HepG2 (cell line): ENCODE results near the gene PARP14. TPM values are rescaled to one million over a fixed set of nuclear protein-coding genes. Genes with fewer than 3 reads are reported as not detected.

Experiments
- ARID5B ChIP-seq: IDR thresholded peaks from 2 replicates; pipeline ENCODE4 v1.4.0; 2020; ENCODE audit warnings: mild to moderate bottlenecking, missing genetic modification reagents
- BHLHE40 ChIP-seq: IDR thresholded peaks from 2 replicates; pipeline ENCODE4 v1.6.1; 2011; ENCODE audit warnings: low read length, improper control_type of control experiment
- CEBPG ChIP-seq: IDR thresholded peaks from 2 replicates; pipeline ENCODE4 v1.6.1; 2016
- DNMT1 ChIP-seq: sonication (generic); formaldehyde crosslinking; IDR thresholded peaks from 2 replicates; pipeline ENCODE4 v1.5.1; 2020; ENCODE audit warnings: mild to moderate bottlenecking, missing genetic modification reagents
- GATAD1 ChIP-seq: IDR thresholded peaks from 2 replicates; pipeline ENCODE4 v1.6.1; 2016; ENCODE audit warnings: missing genetic modification reagents, missing compliant biosample characterization
- HNF4G ChIP-seq, 2 experiments: sonication (generic) in 1 of 2; formaldehyde crosslinking in 1 of 2; IDR thresholded peaks; 2 replicates each; pipeline versions ENCODE4 v1.4.0 to v1.6.1; 2011 to 2020; ENCODE audit warnings: borderline replicate concordance in 2 of 2, low read depth in 2 of 2, mild to moderate bottlenecking in 2 of 2, low read length in 1 of 2, missing genetic modification reagents in 1 of 2, moderate library complexity in 1 of 2
- JUNB ChIP-seq: sonication (generic); formaldehyde crosslinking; IDR thresholded peaks from 2 replicates; pipeline ENCODE4 v1.8.0; 2022; ENCODE audit warnings: missing genetic modification reagents, mild to moderate bottlenecking, borderline replicate concordance
- KLF6 ChIP-seq: IDR thresholded peaks from 2 replicates; pipeline ENCODE4 v1.8.0; 2016; ENCODE audit warnings: missing biosample characterization, missing genetic modification reagents
- REL ChIP-seq: sonication (generic); formaldehyde crosslinking; conservative IDR thresholded peaks from 2 replicates; pipeline ENCODE4 v1.8.0; 2022; ENCODE audit warnings: mild to moderate bottlenecking, missing genetic modification reagents, moderate library complexity
- REST ChIP-seq, 2 experiments: IDR thresholded peaks; 2 replicates each; pipeline ENCODE4 v1.6.1; 2011 to 2012; ENCODE audit warnings: low read length in 2 of 2, borderline replicate concordance in 1 of 2, low read depth in 1 of 2, mild to moderate bottlenecking in 1 of 2, moderate library complexity in 1 of 2
- SAP130 ChIP-seq: IDR thresholded peaks from 2 replicates; pipeline ENCODE4 v1.6.1; 2016; ENCODE audit warnings: low read depth
- SKI ChIP-seq: fragments of 450-650 bp; IDR thresholded peaks from one replicate; pipeline ENCODE4 v1.6.1; 2018; ENCODE audit warnings: mild to moderate bottlenecking; ENCODE audit not compliant: partially characterized antibody
- SNAI1 ChIP-seq: sonication (generic); formaldehyde crosslinking; IDR thresholded peaks from 2 replicates; pipeline ENCODE4 v1.5.0; 2020; ENCODE audit warnings: mild to moderate bottlenecking, missing genetic modification reagents, borderline replicate concordance
- TAF15 ChIP-seq: fragments of 200-400 bp; formaldehyde crosslinking; IDR thresholded peaks from one replicate; pipeline ENCODE4 v1.6.1; 2018; ENCODE audit warnings: mild to moderate bottlenecking, low read depth, low read length; ENCODE audit not compliant: poor library complexity, severe bottlenecking
- TGIF2 ChIP-seq: IDR thresholded peaks from 2 replicates; pipeline ENCODE4 v1.6.1; 2016; ENCODE audit warnings: control low read depth, missing compliant biosample characterization
- THAP11 ChIP-seq: IDR thresholded peaks from 2 replicates; pipeline ENCODE4 v1.6.1; 2016; ENCODE audit warnings: missing biosample characterization, missing genetic modification reagents
- ZNF30 ChIP-seq: sonication (generic); formaldehyde crosslinking; IDR thresholded peaks from 2 replicates; pipeline ENCODE4 v1.5.0; 2020; ENCODE audit warnings: mild to moderate bottlenecking, missing genetic modification reagents
- ZNF431 ChIP-seq: sonication (generic); formaldehyde crosslinking; IDR thresholded peaks from 2 replicates; pipeline ENCODE4 v1.9.0; 2022; ENCODE audit warnings: missing genetic modification reagents, low read depth, mild to moderate bottlenecking, borderline replicate concordance
- ZNF512 ChIP-seq: sonication (generic); formaldehyde crosslinking; IDR thresholded peaks from 2 replicates; pipeline ENCODE4 v1.4.0; 2020; ENCODE audit warnings: mild to moderate bottlenecking, missing genetic modification reagents
- ZNF530 ChIP-seq: sonication (generic); formaldehyde crosslinking; IDR thresholded peaks from 2 replicates; pipeline ENCODE4 v1.5.0; 2020; ENCODE audit warnings: low read depth, mild to moderate bottlenecking, missing genetic modification reagents
- ZNF572 ChIP-seq: sonication (generic); formaldehyde crosslinking; IDR thresholded peaks from 2 replicates; pipeline ENCODE4 v1.5.1; 2020; ENCODE audit warnings: mild to moderate bottlenecking, missing genetic modification reagents
- ZNF75D ChIP-seq: sonication (generic); formaldehyde crosslinking; IDR thresholded peaks from 2 replicates; pipeline ENCODE4 v1.8.1; 2023; ENCODE audit warnings: missing genetic modification reagents, mild to moderate bottlenecking, borderline replicate concordance
- ZNF792 ChIP-seq: IDR thresholded peaks from 2 replicates; pipeline ENCODE4 v1.6.1; 2016
- polyA plus RNA-seq, 8 experiments: library from polyadenylated mRNA; depleted of rRNA in 3 of 8; stranded (reverse) in 7 of 8; unstranded in 1 of 8; fragments of >200 nt; fragmentation: Illumina TruSeq in 4 of 8; extraction: Trizol in 4 of 8; gene quantifications; 2 replicates each; pipeline versions ENCODE4 v1.2.1 to v1.2.3, GENCODE V29; 2011 to 2016; ENCODE audit warnings: low read depth in 4 of 8, missing spikeins in 1 of 8, mixed read lengths in 1 of 8; ENCODE audit not compliant: insufficient read depth in 1 of 8
- total RNA-seq, 5 experiments: library from RNA; depleted of rRNA; stranded (reverse); fragments of >200 nt; fragmentation: Illumina TruSeq; extraction: Trizol; gene quantifications; 2 replicates each; pipeline ENCODE4 v1.2.3, GENCODE V29; 2016; ENCODE audit warnings: low read depth in 1 of 5

The PARP14 gene
- total and polyA plus RNA-seq, 2 of the 13 experiments (the other 11 are each of a cell fraction or from before 2014, with no cell fraction given): 9.0 to 19.1 TPM

DNA sequence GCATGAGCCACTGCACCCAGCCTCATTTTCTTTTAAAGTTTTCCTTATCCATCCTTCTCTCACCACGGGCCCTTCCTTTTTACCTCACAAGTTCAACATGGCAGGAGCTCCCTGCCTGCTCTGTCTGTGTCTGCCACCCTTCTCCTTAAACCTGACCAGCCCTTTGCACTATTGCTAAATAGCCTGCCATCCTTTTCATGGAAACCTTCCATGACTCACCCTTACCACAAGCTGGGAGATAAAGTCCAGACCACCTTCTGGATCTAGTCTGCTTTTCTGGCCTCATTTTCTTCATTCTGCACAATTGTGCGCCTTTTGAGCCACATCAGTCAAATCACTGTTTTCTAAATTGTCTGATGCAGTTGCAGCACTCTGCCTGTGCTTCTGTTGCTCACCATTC lies 8.9 kb downstream of the PARP14 start (continued):
- TF ChIP-seq REST (IDR thresholded peaks at IDR 0.05; ENCODE audit: borderline replicate concordance in 1 of 2, low read depth in 1 of 2, low read length in 2 of 2): no peak
- TF ChIP-seq ZNF530 (CRISPR knock-in tag): no peak
- peak; percentile 83 for TF ChIP-seq CEBPG (CRISPR knock-in tag)
- TF ChIP-seq ZNF75D (CRISPR knock-in tag): no peak
- TF ChIP-seq ZNF431 (CRISPR knock-in tag): no peak
- peak; percentile 59; the same call in 1 of the 2 replicates for TF ChIP-seq HNF4G (IDR thresholded peaks at IDR 0.05; ENCODE audit: borderline replicate concordance, low read depth, low read length)
- 0 out of 2 replicates have a peak, but pooled peaks have one; percentile 44 for TF ChIP-seq HNF4G (CRISPR knock-in tag; IDR thresholded peaks at IDR 0.05; ENCODE audit: borderline replicate concordance, low read depth)
- no peak for TF ChIP-seq DNMT1
- no peak for TF ChIP-seq REL (CRISPR knock-in tag)
- no peak for TF ChIP-seq KLF6 (CRISPR knock-in tag)
- TF ChIP-seq ZNF572 (CRISPR knock-in tag): no peak
- no peak for TF ChIP-seq TGIF2
- TF ChIP-seq ARID5B: peak; percentile 67
- TF ChIP-seq THAP11: peak; percentile 19; the same call in 1 of the 2 replicates
- TF ChIP-seq SNAI1 (CRISPR knock-in tag): no peak
- TF ChIP-seq ZNF792 (CRISPR knock-in tag): no peak
- TF ChIP-seq ZNF512 (CRISPR knock-in tag): no peak
- TF ChIP-seq BHLHE40: no peak
- TF ChIP-seq JUNB (CRISPR knock-in tag): peak; percentile 82
- TF ChIP-seq TAF15: no peak
- no peak for TF ChIP-seq GATAD1 (CRISPR knock-in tag)
- TF ChIP-seq ZNF30 (CRISPR knock-in tag): no peak
- TF ChIP-seq SKI: peak; percentile 55
- TF ChIP-seq SAP130 (CRISPR knock-in tag): peak; percentile 40; the same call in 1 of the 2 replicates
